ENCODE measurements around the gene KIRREL2. TPM values are rescaled to one million over a fixed set of nuclear protein-coding genes. Genes with fewer than 3 reads are reported as not detected.
A peak's percentile ranks its signal among the peaks of the same experiment; 100 is the strongest.

The KIRREL2 gene
- total and polyA plus RNA-seq, 8 donors = 28.5 to 89.0 (median 47.6) TPM

GRCh38 chr19:35872180-35872579 is 15.5 kb downstream of the KIRREL2 start:
- Histone ChIP-seq H3K9me3 (no peaks in the 10 kb centered on the region), H3K27ac (no peak overlapping the region), H3K36me3 (no peaks in the 10 kb centered on the region), H3K27me3 (no peaks in the 10 kb centered on the region), H3K4me1 (peaks cover 0 to 5% (median 0%) of the 10 kb centered on the region in 3 donors), H3K4me3 (no peak overlapping the region)
- TF ChIP-seq CTCF (IDR thresholded peaks at IDR 0.05) = no peak
- FAIRE-seq (no peak), ATAC-seq (no peak), DNase-seq (no peak)
- intact Hi-C loops (cut with DNase I) = no loop called here
- 73 to 77% methylated on average over 5 of the region's 5 CpGs for WGBS, 2 donors

GRCh38 chr19:35874392-35874930 is 17.8 kb downstream of the KIRREL2 start:
- DNase-seq (peak in 1 of 6 donors; percentile 67), ATAC-seq (no peak), FAIRE-seq (no peak)
- peaks cover 3 to 4% (median 4%) of the 10 kb centered on the region in 3 donors for H3K4me1 ChIP-seq
- no peak for TF ChIP-seq CTCF (IDR thresholded peaks at IDR 0.05)
- H3K36me3 ChIP-seq = no peaks in the 10 kb centered on the region
- H3K9me3 ChIP-seq = no peaks in the 10 kb centered on the region
- intact Hi-C loops (cut with DNase I) = no loop called here
- 93 to 98% methylated on average over 32 of the region's 32 CpGs for WGBS, 2 donors
- no peak overlapping the region for H3K4me3 ChIP-seq
- no peaks in the 10 kb centered on the region for H3K27me3 ChIP-seq
- no peak overlapping the region for H3K27ac ChIP-seq

- Histone ChIP-seq H3K36me3 (no peaks in the 10 kb centered on the region), H3K9me3 (no peaks in the 10 kb centered on the region), H3K4me1 (peaks cover 0 to 5% (median 5%) of the 10 kb centered on the region in 3 donors), H3K27me3 (no peaks in the 10 kb centered on the region), H3K27ac (peak overlapping the region in 3 of 4 donors; percentile 34 to 70 (median 53)), H3K4me3 (no peak overlapping the region)
- WGBS, 2 donors = 63 to 73% methylated on average over 23 of the region's 23 CpGs
- DNase-seq = peak in 3 of 6 donors; percentile 33 to 80 (median 54)
- intact Hi-C loops (cut with DNase I) = no loop called here
- no peak for FAIRE-seq
- ATAC-seq = peak in 1 of 4 donors; percentile 3
- no peak for TF ChIP-seq CTCF (IDR thresholded peaks at IDR 0.05)
These were observed 22.4 kb downstream of the KIRREL2 start for GRCh38 chr19:35879068-35879467.

GRCh38 chr19:35879770-35880317 is 23.1 kb downstream of the KIRREL2 start:
- Histone ChIP-seq H3K27ac (peak overlapping the region; percentile 34 to 70 (median 50)), H3K9me3 (no peaks in the 10 kb centered on the region), H3K4me1 (peaks cover 0 to 5% (median 5%) of the 10 kb centered on the region in 3 donors), H3K4me3 (no peak overlapping the region), H3K27me3 (no peaks in the 10 kb centered on the region), H3K36me3 (no peaks in the 10 kb centered on the region)
- ATAC-seq (peak; percentile 96 to 98 (median 97)), FAIRE-seq (no peak), DNase-seq (peak; percentile 92 to 98 (median 96))
- TF ChIP-seq CTCF (IDR thresholded peaks at IDR 0.05) = no peak
- WGBS, 2 donors = 3 to 4% methylated on average over 28 of the region's 28 CpGs
- intact Hi-C loops (cut with DNase I) = loop anchor here in 2 of 3 donors (5.0 to 10.0 kb wide), 2 partner anchors 52 to 55 kb away; partner anchors contain the start of gene LRFN3 (in 1 of the 2)

All from pancreas (tissue), 10 donors.